Breast epithelium (tissue), 3 donors: ENCODE data around the gene BPIFA1.

Source experiments
- POLR2A ChIP-seq: fragments of 450-650 bp; IDR thresholded peaks from one replicate; pipeline ENCODE4 v1.6.1; 2016; ENCODE audit warnings: antibody characterized with exemption, mild to moderate bottlenecking, moderate library complexity
- TF ChIP-seq, protein P1 (sequence below), 3 donors: fragments of 450-650 bp; IDR thresholded peaks; one replicate each; pipeline ENCODE4 v1.5.1; 2016 to 2017; ENCODE audit warnings: antibody characterized with exemption in 3 of 3, mild to moderate bottlenecking in 3 of 3, moderate library complexity in 3 of 3

DNA sequence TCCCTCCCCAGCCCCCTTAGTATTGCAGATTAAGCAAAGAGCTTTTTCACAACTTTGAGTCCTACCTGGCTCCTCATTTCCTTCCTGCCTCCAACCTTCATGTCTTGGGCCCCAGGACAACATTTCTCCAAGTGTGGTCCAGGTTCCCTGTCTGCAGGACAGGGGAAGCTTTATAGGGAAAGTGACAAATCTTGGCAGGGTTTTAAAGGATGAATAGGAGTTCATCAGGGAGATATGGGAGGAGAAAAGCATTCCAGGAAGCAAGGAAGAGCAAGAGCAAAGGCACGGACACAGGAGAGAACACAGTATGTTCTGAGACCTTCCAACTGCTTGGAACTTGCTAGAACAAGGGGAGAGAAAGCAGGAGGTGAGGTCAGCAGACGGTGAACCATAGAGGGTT, 49.1 kb downstream of the BPIFA1 start:
- TF ChIP-seq, protein P1, sequence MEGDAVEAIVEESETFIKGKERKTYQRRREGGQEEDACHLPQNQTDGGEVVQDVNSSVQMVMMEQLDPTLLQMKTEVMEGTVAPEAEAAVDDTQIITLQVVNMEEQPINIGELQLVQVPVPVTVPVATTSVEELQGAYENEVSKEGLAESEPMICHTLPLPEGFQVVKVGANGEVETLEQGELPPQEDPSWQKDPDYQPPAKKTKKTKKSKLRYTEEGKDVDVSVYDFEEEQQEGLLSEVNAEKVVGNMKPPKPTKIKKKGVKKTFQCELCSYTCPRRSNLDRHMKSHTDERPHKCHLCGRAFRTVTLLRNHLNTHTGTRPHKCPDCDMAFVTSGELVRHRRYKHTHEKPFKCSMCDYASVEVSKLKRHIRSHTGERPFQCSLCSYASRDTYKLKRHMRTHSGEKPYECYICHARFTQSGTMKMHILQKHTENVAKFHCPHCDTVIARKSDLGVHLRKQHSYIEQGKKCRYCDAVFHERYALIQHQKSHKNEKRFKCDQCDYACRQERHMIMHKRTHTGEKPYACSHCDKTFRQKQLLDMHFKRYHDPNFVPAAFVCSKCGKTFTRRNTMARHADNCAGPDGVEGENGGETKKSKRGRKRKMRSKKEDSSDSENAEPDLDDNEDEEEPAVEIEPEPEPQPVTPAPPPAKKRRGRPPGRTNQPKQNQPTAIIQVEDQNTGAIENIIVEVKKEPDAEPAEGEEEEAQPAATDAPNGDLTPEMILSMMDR (IDR thresholded peaks at IDR 0.05), result no peak
- no peak for TF ChIP-seq POLR2A
